GM23338 (cell line): ENCODE data around the gene GTF2E1.

Experiments
- CTCF ChIP-seq, 2 experiments: fragments of 200-600 bp in 1 of 2; sonication (generic) in 1 of 2; conservative IDR thresholded peaks; 2 replicates each; pipeline versions ENCODE4 v1.5.1 to v1.6.1; 2016 to 2017; ENCODE audit warnings: antibody characterized with exemption in 2 of 2, low read depth in 2 of 2, mild to moderate bottlenecking in 2 of 2, moderate library complexity in 1 of 2
- POLR2AphosphoS5 ChIP-seq: IDR thresholded peaks from 2 replicates; pipeline ENCODE4 v1.6.1; 2016; ENCODE audit warnings: antibody characterized with exemption, low read depth
- ZNF331 ChIP-seq: fragments of 250-450 bp; sonication (Bioruptor Pico); IDR thresholded peaks from 2 replicates; pipeline ENCODE4 v1.5.0; 2020; ENCODE audit warnings: low read depth, mild to moderate bottlenecking, moderate library complexity

- TF ChIP-seq CTCF (conservative IDR thresholded peaks at IDR 0.05; ENCODE audit: low read depth in 2 of 2) (no peak), POLR2AphosphoS5 (no peak), ZNF331 (CRISPR knock-in tag) (no peak)
Measured at GRCh38 chr3:120713262-120713661, 29.3 kb upstream of the GTF2E1 start.
